Measurements from ENCODE around the gene TCAP.
A peak's percentile ranks its signal among the peaks of the same experiment; 100 is the strongest.

The TCAP gene

DNA sequence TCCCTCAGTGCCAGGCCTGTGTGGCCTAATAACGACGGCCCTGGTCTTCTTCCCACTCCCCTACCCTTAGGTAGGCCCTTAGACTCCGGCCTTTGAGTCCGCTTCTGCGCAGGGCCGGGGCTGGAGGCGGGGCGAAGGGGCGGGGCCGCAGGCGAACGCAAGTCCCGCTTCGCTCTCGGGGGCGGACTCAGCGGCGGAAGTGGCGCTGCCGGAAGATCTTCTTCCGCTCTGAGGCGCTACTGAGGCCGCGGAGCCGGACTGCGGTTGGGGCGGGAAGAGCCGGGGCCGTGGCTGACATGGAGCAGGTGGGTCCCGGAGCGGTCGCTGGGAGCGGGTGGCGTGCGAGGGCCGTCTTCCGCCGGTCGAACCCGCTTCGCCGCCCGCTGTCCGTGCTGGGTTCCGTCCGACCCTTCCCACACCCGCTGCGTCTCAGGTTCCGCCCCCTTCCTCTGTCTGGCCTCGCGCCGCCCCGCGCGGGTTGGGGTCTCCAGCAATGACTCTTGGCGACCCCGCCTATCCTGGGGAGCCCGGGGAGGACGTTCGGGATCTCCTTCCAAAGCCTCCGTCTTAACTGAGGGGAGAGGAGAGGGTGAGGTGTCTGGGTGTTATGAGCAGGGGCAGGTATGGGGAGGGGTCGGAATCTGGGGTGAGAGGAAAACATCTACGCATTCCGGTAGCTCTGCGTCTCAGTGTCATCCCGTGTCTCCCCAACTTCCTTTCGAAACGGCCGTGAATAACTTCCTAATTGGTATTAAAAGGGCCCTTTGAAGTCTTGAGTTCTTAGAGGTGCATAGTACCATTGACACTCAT is 28.0 kb upstream of the TCAP start, which contains the start of gene STARD3:
TSS of gene STARD3 (plus strand) at position 218 of the 810 bp plus-strand sequence. CDS start 16,388 bp downstream, outside the sequence.
- peak; percentile 14 for TF ChIP-seq CTCF (conservative IDR thresholded peaks at IDR 0.05; ENCODE audit: low read depth, low read length)
- peak within 1 kb of the TSS; percentile 92 for H3K4me3 ChIP-seq (ENCODE audit: low read length)
- no peak for DNase-seq (ENCODE audit: low read depth)

DNA sequence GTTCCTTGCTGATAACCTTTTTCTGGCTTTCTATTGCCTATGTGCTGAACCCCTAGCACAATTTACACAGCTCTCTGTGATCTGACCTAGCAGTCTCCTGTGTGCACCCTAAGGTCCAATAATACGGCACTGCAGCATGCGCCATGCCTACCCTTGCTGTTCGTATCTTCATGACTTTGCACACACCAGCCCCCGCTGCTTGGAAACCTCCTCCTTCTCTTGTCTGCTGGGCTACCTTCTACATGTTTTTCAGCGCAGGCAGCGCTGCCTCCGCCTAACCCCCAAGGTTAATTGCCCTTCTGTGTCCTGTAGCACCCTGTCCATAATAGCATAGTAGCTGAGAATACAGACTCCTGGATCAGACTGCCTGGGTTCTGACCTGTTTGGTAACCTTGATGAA is 26.8 kb upstream of the TCAP start:
- TF ChIP-seq CTCF (conservative IDR thresholded peaks at IDR 0.05; ENCODE audit: low read depth, low read length), result no peak
- H3K4me3 ChIP-seq (ENCODE audit: low read length), result no peak overlapping the region
- DNase-seq (ENCODE audit: low read depth), result no peak

- TF ChIP-seq CTCF (conservative IDR thresholded peaks at IDR 0.05; ENCODE audit: low read depth, low read length), result no peak
- DNase-seq (ENCODE audit: low read depth), result no peak
- no peak overlapping the region for H3K4me3 ChIP-seq (ENCODE audit: low read length)
Observed at GRCh38 chr17:39639043-39639442, 26.1 kb upstream of the TCAP start.

DNA sequence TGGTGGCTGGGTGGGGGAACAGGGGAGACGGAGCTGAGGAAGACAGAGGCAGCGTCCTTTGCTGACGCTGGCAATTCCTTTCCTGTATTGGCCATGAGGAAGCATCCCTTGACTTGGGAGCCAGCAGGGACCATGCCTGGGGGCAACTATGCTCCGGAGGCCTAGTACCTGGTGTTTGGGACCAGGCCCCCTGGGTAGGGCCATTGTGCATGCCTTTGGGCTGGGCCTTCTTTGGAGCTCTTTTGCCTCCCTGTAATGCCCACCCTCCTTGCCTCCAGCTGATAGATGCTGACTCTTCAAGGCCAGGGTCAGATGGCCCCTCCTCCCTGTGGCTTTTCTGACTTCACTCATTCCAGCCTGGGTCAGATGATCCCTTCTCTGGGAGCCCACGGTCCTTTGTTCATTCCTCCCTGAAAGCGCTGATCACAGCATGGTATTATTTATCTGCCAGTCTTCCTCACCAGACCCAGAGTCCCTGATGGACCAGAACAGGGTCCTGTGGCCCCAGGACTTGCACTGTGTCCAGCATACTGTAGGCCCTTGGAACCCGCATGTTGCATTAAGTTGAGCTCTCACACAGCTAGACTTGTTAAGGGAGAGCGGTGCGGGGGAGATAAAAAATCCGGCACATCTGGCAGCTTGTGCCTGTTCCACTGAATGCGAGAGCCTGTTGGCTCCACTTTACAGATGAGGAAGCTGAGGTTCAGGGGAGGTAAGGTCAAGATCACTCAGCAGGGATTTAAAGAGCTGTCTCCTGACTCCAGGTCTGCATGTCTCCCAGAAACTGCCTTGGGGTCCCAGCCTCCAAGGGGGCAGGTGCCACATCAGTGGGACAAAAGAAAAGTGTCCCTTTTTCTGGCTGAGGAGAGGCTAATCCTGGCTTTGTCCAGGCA is 25.3 kb upstream of the TCAP start:
- H3K4me3 ChIP-seq (ENCODE audit: low read length), result no peak overlapping the region
- DNase-seq (ENCODE audit: low read depth), result no peak
- no peak for TF ChIP-seq CTCF (conservative IDR thresholded peaks at IDR 0.05; ENCODE audit: low read depth, low read length)

DNA sequence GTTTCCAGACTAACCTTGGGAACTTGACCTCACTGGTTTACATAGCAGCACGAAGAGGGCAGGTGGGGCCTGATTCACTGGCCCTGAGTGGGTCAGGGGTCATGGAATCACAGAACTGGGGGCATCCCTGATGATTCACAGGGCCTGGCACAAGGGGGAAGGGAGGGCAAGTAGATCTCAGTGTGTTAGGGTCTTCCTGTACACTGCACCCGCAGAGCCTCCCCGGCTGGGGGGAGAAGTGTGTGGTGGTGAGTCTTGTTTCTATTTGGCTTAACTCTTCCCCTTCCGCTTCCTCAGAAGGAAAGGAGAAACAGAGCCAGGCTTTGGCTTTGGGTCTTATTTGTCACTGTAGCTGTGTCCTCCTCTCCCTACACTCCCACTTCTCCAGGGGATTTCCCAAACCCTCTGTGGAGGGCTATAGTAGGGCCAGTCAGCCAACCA is 24.5 kb upstream of the TCAP start:
- no peak for DNase-seq (ENCODE audit: low read depth)
- TF ChIP-seq CTCF (conservative IDR thresholded peaks at IDR 0.05; ENCODE audit: low read depth, low read length), result no peak
- H3K4me3 ChIP-seq (ENCODE audit: low read length), result no peak overlapping the region

GRCh38 chr17:39641097-39641496 is 24.1 kb upstream of the TCAP start:
- no peak overlapping the region for H3K4me3 ChIP-seq (ENCODE audit: low read length)
- no peak for DNase-seq (ENCODE audit: low read depth)
- no peak for TF ChIP-seq CTCF (conservative IDR thresholded peaks at IDR 0.05; ENCODE audit: low read depth, low read length)
